Measurements from ENCODE around the gene SLC25A41.

The SLC25A41 gene

GRCh38 chr19:6464070-6464873, 30.7 kb upstream of the SLC25A41 start, which contains the start of gene CRB3:
CRB3 (plus strand) TSS chr19:6464271; CDS start chr19:6464702, 431 bp downstream.
- TF ChIP-seq, protein P1, sequence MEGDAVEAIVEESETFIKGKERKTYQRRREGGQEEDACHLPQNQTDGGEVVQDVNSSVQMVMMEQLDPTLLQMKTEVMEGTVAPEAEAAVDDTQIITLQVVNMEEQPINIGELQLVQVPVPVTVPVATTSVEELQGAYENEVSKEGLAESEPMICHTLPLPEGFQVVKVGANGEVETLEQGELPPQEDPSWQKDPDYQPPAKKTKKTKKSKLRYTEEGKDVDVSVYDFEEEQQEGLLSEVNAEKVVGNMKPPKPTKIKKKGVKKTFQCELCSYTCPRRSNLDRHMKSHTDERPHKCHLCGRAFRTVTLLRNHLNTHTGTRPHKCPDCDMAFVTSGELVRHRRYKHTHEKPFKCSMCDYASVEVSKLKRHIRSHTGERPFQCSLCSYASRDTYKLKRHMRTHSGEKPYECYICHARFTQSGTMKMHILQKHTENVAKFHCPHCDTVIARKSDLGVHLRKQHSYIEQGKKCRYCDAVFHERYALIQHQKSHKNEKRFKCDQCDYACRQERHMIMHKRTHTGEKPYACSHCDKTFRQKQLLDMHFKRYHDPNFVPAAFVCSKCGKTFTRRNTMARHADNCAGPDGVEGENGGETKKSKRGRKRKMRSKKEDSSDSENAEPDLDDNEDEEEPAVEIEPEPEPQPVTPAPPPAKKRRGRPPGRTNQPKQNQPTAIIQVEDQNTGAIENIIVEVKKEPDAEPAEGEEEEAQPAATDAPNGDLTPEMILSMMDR (conservative IDR thresholded peaks at IDR 0.05; ENCODE audit: control insufficient read depth, insufficient read depth, low read depth, low read length): no peak
- DNase-seq (ENCODE audit: low read depth): no peak
- no peak within 1 kb of the TSS for H3K4me3 ChIP-seq (ENCODE audit: control insufficient read depth, low read depth, low read length)

DNA sequence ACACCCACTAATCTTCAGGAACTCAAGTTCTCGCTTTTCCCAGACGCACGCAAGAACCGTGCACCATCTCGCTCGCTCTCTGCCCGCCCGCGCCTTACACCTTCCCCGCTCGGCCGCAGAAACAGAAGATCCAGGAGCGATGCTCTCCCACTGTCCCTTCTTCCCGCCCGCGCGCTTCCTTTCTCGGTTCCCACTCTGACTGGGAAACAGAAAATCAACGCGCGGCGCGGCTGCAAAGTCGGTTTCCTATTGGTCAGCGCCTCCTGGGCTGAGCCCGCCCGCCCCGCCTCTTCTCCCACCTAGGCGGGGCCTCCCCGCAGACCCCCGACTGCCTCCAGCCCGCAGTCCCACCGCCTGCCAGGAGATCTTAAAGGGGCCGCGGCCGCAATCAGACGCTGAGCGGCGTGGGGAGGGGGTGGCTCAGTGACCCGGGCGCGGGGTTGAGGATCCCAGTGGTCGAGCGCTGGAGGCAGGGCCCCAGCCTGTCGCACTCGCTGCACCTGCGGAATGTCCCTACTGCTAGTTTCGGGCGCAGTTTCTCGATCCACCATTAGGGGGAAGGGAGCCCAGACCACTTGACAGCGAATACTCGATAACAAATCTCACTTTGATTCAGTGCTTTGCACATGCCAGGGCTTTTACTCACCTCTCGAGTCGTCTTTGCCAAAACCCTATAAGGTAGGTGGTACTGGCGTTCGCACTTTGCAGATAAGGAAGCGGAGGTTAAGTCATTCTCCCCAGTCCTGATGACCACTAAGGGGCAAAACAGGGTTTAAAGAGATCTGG, 26.7 kb upstream of the SLC25A41 start:
- H3K4me3 ChIP-seq (ENCODE audit: control insufficient read depth, low read depth, low read length): peak overlapping the region; percentile 61
- DNase-seq (ENCODE audit: low read depth): peak; percentile 96
- TF ChIP-seq, protein P1 (conservative IDR thresholded peaks at IDR 0.05; ENCODE audit: control insufficient read depth, insufficient read depth, low read depth, low read length): peak; percentile 38

DNA sequence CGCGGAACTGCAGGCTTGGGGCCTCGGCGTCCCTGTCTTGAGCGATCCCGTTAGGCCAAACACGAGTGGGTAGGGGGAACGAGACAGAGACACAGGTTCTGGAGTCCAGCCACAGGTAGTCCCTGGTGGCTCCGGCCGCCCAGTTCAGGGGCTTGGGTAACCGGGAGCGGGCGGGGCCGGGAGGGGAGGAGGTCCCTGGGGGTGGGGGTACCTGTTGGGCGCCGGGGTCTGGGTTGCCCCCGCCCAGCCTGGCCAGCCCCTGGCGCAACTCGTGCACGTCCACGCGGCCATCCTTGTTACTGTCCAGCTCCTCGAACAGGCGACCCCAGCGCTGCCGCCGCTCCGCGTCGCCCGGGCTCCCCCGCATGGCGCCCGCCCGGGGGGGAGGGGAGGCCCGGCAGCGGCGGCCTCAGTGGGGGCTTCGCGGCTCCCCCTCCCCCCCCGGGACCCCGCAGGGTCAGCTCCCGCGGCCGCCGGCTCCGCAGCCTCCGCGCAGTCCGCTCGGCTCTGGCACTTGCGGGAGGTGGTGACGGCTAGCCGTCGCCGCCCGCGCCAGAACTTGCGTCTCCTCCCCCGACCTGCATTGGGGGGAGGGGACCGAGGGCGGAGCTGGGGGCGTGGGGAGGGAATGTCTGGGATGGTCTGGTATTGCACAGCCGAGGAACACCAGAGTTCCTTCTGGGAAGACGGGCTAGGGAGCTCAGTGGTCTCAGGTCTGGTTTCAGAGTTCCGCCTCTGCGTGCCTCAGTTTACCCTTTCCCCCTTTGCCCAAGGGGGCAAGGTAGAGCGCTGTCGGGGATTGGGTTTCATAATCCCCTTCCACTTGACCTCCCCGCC, 25.9 kb upstream of the SLC25A41 start, which contains the start of gene SLC25A23:
Gene SLC25A23, minus strand, starts transcription at position 531 of the 837 bp plus-strand sequence. Its CDS starts 164 bp downstream, at position 367.
- TF ChIP-seq, protein P1 (conservative IDR thresholded peaks at IDR 0.05; ENCODE audit: control insufficient read depth, insufficient read depth, low read depth, low read length): no peak
- peak within 1 kb of the TSS; percentile 61 for H3K4me3 ChIP-seq (ENCODE audit: control insufficient read depth, low read depth, low read length)
- DNase-seq (ENCODE audit: low read depth): peak; percentile 49

GRCh38 chr19:6458695-6459261, 25.2 kb upstream of the SLC25A41 start:
- DNase-seq (ENCODE audit: low read depth): no peak
- TF ChIP-seq, protein P1 (conservative IDR thresholded peaks at IDR 0.05; ENCODE audit: control insufficient read depth, insufficient read depth, low read depth, low read length): no peak
- H3K4me3 ChIP-seq (ENCODE audit: control insufficient read depth, low read depth, low read length): peak overlapping the region; percentile 45

- H3K4me3 ChIP-seq (ENCODE audit: control insufficient read depth, low read depth, low read length): no peak overlapping the region
- TF ChIP-seq, protein P1 (conservative IDR thresholded peaks at IDR 0.05; ENCODE audit: control insufficient read depth, insufficient read depth, low read depth, low read length): no peak
- DNase-seq (ENCODE audit: low read depth): peak; percentile 8
These were observed 24.6 kb upstream of the SLC25A41 start for GRCh38 chr19:6457958-6458694.

All from fibroblast of mammary gland (primary cell).